ELR (cell line): Measurements from ENCODE around the gene NDUFB3.
"Not testable (repeated sequence)": the region's sequence is repeated elsewhere in the genome, so short reads cannot be mapped to it uniquely, and the experiment has no call there.

Experiments
- DNase-seq: peaks from one replicate; pipeline ENCODE4 v3.0.0-alpha.2; 2015; ENCODE audit warnings: low read depth

The NDUFB3 gene

DNA sequence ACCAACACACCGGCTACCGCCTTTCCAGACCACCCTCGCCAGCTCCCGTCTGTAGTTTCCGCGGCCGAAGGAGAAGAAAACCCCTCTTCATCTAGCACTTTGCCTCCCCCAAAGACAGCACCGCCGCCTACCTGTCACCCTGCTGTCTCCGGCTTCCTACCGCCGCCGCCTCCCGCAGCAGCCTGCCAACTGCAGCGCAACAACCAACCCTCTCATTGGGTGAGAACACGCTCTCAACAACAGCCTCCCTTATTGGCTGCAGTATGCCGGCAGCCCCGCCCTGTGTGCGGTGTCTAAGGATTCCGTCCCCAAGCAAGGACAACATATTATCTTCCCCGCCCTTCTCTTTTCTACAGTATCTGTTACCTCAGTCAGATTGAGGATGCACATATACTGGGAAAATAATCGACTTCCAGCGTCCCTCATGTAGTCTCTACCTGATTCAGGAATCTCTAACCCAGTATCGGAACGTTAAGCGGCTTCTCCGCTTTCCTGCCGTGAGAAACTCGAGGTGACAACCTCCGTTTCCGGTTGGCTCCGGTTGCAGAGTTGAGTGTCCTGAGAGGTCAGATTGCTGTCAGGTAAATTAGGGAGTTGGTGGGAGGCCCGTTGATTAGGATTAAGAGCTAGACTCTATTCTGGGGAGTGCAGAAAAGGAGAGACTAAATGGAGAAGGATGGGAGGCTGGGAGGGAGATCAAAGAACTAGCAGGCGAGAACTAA is at the start of gene NDUFB3, which contains the start of gene HYCC2:
Gene NDUFB3, plus strand, starts transcription at position 523 of the 722 bp plus-strand sequence. CDS start 6,882 bp downstream, outside the sequence.
Gene HYCC2, minus strand, starts transcription at position 193 of the 722 bp plus-strand sequence. CDS start 47,662 bp downstream, outside the sequence.
- peak; percentile 95 for DNase-seq

DNA sequence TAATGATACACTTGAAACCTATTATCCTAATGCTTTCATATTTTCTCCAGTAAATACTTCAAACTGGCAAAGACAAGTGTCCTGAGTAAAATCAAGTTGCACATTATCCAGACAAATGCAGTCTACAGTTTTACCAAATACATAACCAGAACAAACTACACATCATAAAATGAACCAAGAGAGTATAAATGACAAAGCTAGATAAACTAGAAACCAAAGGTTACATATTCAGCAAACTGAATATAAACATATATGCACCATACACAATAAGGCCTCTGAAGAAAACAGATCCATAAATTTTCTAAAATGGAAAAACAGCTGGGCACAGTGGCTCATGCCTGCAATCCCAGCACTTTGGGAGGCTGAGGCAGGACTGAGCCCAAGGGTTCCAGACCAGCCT is 47.3 kb upstream of the NDUFB3 start:
- DNase-seq, result no peak

DNA sequence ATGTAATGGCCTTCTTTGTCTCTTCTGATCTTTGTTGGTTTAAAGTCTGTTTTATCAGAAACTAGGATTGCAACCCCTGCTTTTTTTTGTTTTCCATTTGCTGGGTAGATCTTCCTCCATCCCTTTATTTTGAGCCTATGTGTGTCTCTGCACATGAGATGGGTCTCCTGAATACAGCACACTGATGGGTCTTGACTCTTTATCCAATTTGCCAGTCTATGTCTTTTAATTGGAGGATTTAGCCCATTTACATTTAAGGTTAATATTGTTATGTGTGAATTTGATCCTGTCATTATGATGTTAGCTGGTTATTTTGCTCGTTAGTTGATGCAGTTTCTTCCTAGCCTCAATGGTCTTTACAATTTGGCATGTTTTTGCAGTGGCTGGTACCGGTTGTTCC is 37.4 kb upstream of the NDUFB3 start:
- not testable (repeated sequence) for DNase-seq

DNA sequence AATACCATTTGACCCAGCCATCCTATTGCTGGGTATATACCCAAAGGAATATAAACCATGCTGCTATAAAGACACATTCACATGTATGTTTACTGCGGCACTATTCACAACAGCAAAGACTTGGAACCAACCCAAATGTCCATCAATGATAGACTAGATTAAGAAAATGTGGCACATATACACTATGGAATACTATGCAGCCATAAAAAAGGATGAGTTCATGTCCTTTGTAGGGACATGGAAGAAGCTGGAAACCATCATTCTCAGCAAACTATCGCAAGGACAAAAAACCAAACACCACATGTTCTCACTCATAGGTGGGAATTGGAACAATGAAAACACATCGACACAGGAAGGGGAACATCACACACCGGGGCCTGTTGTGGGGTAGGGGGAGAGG is 33.4 kb upstream of the NDUFB3 start:
- not testable (repeated sequence) for DNase-seq

DNA sequence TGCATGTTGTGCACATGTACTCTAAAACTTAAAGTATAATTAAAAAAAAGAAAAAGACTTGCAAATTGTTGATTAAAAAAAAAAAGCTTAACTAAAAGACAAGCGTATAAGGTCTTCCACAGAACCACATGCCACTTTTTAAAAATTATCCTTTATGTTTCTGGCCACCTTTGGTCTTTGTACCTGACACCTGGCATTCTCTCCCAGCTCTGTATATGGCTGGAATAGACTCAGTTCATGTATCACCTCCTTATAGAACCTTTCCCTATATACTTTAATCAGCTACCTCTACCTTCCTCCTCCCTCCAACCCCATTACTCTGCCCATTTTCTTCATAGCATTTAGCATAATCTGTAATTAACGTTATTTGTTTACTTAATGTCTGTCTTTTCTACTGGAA is 32.9 kb upstream of the NDUFB3 start:
- no peak for DNase-seq

DNA sequence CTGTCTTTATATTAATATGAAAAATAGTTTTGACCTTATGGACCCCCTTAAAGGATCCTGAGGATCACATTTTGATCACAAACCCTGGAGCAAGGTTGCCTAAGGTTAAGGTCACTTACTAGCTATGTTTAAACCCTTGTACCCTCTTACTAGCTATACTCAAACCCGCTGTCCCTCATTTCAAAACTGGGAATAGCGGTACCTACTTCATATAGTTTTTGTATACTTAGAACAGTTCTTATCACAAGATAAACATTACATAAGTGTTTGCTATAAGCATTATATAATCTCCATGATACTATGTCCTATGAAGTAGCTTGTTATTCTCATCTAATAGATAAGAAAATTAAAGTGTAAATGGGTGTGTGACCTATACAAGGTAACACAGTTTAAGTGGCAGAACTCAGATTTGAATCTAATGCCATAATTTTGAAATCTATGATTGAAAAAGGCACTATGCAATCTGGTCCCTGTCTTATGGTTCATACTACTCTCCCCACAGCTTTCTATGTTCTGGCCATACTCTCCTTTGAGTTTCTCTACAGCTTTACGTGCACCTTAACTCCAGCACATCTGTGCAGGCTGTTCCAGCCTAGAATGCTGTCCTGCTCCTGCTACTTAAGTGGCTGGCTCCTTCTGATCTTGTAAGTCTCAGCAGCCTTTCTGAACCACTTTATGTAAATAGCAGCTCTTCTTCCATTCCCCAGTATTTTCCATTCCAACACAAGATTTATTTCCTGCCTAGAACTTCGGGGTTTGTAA is 30.8 kb upstream of the NDUFB3 start:
- DNase-seq, result no peak

DNA sequence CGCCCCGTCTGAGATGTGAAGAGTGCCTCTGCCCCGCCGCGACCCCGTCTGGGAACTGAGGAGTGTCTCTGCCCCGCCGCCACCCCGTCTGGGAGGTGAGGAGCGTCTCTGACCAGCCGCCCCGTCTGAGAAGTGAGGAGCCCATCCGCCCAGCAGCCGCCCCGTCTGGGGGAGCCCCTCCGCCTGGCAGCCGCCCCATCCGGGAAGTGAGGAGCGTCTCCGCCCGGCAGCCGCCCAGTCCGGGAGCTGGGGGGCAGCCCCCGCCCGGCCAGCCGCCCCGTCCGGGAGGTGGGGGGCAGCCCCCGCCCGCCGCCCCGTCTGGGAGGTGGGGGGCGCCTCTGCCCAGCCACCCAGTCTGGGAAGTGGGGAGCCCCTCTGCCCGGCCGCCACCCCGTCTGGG is 29.4 kb upstream of the NDUFB3 start:
- not testable (repeated sequence) for DNase-seq

DNA sequence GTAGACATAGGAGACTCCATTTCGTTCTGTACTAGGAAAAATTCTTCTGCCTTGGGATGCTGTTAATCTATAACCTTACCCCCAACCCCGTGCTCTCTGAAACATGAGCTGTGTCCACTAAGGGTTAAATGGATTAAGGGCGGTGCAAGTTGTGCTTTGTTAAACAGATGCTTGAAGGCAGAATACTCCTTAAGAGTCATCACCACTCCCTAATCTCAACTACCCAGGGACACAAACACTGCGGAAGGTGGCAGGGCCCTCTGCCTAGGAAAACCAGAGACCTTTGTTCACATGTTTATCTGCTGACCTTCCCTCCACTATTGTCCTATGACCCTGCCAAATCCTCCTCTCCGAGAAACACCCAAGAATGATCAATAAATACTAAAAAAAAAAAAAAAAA is 28.8 kb upstream of the NDUFB3 start:
- DNase-seq, result not testable (repeated sequence)

DNA sequence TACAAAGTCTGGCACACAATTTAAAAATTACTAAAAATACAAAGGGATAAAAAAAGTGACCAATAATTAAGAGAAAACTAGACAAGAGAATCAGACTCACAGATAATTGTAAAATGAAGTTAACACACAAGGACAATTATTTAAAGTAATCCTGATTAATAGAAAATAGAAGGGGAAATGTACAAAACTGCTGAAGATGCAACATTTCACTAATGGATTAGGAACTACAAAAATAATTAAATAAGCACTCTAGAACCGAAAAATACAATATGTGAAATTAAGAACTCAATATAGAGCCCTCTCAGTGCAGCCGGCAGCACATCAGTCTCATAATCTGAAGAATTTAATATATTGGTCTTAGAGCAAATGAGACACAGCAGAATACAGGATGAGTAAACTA is 24.9 kb upstream of the NDUFB3 start:
- no peak for DNase-seq

DNA sequence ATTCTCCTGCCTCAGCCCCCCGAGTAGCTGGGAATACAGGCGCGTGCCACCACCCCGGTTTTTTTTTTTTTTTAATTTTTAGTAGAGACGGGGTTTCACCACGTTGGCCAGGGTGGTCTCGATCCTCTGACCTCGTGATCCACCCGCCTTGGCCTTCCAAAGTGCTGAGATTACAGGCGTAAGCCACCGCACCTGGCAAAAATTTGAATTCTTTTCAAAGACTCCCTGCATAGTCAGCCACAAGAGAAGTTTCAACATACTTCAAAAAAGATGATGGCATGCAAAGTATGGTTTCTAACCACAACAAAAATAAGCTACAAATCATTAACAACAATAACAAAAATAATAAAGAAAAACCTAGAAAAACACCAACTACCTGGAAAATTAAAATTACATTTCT is 22.3 kb upstream of the NDUFB3 start:
- no peak for DNase-seq

DNA sequence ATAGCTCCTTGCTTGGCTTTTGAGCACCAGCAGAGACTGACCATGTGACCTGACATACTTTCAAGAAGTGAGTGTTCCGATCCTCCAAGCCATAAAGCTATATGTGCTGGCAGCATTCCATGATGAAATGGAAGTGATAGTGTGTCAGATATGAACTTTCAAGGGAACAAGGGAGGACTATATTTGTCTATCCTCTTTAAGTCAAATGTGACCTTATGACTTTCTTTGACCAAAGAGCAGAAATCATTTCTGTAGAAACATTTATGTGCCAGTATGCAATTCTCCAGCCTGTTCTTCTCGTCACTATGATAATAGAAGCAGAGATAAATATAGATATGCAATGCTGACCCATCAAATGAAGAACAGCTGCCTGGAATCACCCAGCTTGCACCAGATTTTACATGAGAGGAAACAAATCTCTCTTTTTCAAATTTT is 14.7 kb upstream of the NDUFB3 start:
- DNase-seq, result no peak

DNA sequence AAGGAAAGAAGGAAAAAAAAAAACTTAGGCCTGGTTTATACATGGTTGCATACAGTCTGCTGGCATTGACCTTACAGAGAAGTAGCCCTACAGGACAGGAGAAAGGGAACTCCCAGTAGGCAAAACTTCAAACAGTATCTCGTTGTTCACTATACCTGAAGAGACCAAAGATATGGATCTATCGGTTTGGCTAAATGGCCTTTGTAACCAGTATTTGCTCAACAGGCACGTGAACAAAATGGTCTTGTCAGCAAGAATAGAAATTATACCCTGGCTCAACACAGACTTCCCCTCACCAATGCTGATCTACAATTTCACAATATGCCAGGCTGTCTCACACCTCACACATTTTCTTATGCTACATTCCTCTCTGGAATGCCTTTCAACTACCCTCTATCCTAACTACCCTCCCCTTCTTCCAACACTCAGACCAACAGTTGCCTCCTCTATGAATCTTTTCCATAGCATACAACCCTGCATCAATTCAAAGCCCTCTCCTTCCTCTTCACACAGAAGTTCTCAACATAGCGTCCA is 14.0 kb upstream of the NDUFB3 start:
- DNase-seq, result no peak

DNA sequence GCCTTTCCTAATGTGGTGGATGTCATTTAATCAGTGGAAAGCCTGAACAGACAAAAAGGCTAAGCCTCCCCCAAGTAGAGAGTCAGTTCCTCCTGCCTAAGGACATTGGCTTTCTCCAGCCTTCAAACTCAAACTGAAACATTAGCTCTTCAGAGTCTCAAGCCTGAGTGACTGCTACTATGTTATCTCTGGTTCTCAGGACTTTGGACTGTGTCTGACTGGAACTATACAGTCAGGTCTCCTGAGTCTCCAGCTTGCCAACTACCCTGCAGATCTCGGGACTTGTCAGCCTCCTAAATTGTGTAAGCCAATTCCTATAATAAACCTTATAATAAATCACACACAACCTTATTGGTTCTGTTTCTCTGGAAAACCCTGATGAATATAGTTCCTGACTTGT is 12.9 kb upstream of the NDUFB3 start:
- no peak for DNase-seq

DNA sequence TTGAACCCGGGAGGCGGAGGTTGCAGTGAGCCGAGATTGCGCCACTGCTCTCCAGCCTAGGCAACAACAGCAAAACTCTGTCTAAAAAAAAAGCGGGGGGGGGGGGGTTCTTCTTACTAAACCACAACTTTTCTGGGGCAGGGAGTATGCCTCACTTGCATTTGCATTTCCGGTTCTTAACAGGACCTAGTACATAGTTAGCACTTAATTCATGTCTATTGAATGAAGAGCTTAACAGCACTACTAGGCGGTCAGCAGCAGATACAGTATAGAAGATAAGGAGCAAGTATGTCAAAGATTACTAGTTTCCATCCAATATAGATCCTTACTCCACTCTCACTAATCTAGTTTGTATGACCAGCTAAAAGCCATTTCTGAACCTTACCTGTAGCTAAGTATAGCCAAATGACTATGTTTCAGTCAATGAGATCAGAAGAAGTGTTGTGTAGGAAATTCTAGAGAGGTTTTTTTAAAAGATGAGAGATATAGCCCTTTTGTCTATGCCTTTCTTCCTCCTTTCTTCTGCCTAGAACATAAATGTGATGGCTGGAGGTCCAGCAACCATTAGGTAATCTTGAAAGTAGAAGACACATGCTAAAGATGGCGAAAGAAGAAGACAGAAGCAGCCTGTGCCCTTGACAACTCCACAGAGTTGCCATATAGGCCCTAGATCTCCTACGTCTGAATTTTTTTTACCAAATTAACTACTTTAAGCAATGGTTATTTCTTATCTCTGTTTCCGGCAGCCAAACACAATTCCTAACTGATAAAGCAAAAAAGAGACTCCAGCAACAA is 11.6 kb upstream of the NDUFB3 start:
- DNase-seq, result no peak

DNA sequence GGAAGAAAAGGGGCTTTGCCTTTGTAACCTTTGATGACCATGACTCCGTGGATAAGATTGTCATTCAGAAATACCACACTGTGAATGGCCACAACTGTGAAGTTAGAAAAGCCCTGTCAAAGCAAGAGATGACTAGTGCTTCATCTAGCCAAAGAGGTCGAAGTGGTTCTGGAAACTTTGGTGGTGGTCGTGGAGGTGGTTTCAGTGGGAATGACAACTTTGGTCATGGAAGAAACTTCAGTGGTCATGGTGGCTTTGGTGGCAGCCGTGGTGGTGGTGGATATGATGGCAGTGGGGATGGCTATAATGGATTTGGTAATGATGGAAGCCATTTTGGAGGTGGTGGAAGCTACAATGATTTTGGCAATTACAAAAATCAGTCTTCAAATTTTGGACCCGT is 8.3 kb upstream of the NDUFB3 start:
- DNase-seq, result not testable (repeated sequence)

DNA sequence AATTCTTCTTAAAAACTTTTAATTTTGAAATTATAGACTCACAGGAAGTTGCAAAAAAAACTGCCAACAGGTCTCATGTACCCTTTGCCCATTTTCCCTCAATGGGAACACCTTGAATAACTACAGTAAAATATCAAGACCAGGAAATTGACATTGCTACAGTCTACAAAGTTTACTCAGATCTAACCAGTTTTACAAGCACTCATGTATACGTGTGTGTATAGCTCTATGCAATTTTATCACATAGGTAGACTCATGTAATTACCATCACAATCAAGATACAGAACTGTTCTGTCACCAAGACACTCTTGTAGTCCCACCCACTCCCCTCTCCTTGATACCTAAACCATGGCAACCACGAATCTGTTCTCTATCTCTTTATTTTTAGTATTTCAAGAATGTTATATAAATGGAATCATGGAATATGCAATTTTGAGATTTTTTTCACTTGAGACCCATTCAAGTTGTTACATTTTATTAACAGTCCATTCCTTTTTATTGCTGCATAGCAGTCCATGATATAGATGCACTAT is 6.9 kb upstream of the NDUFB3 start:
- DNase-seq, result no peak

DNA sequence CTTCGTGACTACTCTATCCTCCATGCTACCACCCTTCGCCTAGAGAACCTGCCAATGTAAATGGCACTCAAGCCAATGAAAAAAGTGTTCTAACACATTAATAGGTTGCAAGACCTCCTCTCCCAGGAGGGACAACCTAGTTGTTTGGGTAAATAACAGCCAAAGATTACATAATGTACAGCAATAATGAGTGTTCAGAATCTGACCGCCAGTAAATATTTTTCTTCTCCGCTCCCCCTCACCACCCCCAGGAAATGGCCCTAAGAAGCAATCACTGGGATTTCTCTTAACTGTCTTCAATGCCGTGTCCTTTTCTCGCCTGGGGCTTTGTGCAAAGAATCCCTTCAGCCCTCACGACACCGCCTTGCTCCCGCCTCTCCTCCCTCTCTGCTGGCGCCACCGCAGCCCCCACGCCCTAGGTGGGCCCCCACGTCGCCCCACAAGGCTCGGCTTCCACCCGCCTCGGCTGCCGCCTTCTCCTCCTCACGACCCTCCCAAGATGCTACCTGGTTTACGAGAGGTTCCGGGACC is 788 bp upstream of the NDUFB3 start:
- DNase-seq, result peak; percentile 50

DNA sequence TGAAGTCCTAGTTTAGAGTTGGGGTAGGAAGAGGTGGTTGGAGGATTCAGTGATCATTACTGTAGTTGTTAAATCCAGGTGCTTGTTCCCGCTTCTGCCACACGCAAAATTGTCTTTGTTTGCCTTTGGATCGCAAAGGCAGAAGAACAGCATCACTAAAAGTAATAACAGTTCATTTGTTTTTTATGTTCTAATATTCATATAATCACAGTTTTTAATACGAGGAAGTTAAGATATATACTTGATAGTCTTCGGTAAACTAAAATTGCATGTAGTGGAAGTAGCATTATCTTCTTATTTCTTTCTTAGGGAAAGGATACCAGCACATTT is 365 bp downstream of the NDUFB3 start:
- no peak for DNase-seq

DNA sequence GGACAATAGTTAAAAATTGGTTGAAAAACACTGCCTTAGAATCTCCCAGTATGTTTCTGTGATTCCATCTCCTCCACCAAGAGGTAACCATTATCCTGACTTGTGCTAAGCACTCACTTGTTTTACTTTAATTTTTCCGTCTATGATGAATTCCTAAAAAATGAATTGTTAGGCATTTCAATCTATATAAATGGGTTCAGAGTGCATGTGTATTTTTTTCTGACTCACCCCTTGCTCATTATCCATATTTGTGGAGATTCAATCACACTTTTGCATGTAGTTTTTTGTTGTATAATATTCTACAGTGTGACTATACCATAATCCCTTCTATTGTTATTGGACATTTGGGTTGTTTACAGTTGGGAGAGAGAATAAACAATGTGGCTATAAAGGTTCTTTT is 1.3 kb downstream of the NDUFB3 start:
- no peak for DNase-seq

DNA sequence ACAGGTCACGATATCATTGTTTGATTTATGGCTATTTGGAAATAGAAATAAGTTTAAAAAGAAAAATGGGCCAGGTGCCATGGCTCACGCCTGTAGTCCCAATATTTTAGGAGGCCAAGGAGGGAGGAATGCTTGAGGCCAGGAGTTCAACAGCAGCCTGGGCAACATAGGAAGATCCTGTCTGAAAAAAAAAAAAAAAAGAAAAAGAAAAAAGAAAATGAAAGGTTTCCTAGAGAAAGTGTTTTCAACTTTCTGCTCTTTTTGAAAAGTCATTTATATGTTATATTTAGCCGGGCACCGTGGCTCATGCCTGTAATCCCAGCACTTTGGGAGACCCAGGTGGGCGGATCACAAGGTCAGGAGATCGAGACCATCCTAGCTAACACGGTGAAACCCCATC is 3.2 kb downstream of the NDUFB3 start:
- no peak for DNase-seq

DNA sequence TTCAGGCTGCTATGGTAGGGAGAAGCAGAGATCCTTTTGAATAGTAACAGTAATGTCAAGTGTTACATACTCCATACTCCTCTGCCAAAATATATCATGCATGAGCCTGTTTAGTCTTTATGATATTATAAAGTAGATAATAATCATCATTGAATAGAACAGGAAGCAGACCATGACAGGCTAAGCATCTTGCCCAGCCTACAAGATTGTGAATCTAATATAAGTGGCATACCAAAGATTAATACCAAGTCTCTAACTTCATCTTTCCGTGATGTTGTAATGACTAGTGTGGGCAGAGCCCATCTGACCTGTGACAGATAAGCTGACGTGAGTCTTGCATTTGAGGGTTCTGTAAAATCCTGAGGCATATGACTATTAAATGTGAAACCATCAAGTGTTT is 13.1 kb downstream of the NDUFB3 start:
- no peak for DNase-seq

DNA sequence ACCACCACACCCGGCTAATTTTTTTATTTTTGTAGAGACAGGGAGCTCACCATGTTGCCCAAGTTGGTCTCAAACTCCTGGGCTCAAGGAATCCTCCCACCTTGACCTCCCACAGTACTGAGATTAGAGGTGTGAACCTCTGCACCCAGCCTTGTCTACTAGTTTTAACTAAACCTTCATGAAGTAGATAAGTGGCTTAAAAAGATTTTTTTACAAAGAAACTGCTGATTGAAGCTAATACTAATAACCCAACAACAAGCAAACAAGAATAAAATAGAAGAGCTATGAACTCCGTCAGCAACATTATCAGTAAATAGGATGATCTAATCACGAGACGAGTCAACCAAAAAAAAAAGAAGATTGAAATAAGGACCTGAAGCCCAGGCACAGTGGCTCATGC is 18.8 kb downstream of the NDUFB3 start:
- no peak for DNase-seq
